ENCODE results near the gene RTBDN.
A peak's percentile ranks its signal among the peaks of the same experiment; 100 is the strongest.

- peak; percentile 73 for TF ChIP-seq POLR2AphosphoS5 (IDR thresholded peaks at IDR 0.05; ENCODE audit: low read depth, low read length)
- no peak for TF ChIP-seq CTCF (IDR thresholded peaks at IDR 0.05)
- no peak for TF ChIP-seq REST (IDR thresholded peaks at IDR 0.05; ENCODE audit: insufficient read depth in 1 of 2, low read depth in 2 of 2, low read length in 1 of 2)
- TF ChIP-seq SIN3A (IDR thresholded peaks at IDR 0.05; ENCODE audit: borderline replicate concordance, insufficient read depth, low read depth, low read length) = no peak
These were observed 27.9 kb downstream of the RTBDN start, which contains the start of gene RNASEH2A for GRCh38 chr19:12806242-12807081.

Data from Panc1 (cell line).